K562 (cell line): ENCODE results near the gene FLOT2. TPM values are rescaled to one million over a fixed set of nuclear protein-coding genes. Genes with fewer than 3 reads are reported as not detected.

Experiments used
- ARID2 ChIP-seq: fragments of 450-650 bp; IDR thresholded peaks from 2 replicates; pipeline ENCODE4 v1.6.1; 2017; ENCODE audit warnings: antibody characterized with exemption, mild to moderate bottlenecking
- ARNT ChIP-seq, 2 experiments: fragments of 450-650 bp; IDR thresholded peaks; 2 replicates each; pipeline ENCODE4 v1.6.1; 2016; ENCODE audit warnings: mild to moderate bottlenecking in 1 of 2
- ASH1L ChIP-seq: fragments of 450-650 bp; IDR thresholded peaks from 2 replicates; pipeline ENCODE4 v1.6.1; 2018; ENCODE audit warnings: borderline replicate concordance, mild to moderate bottlenecking, low read depth; ENCODE audit not compliant: partially characterized antibody
- CSDE1 ChIP-seq, 2 experiments: fragments of 450-650 bp; IDR thresholded peaks; 2 replicates each; pipeline ENCODE4 v1.6.1; 2016; ENCODE audit warnings: mild to moderate bottlenecking in 1 of 2
- FOXK2 ChIP-seq, 2 experiments: fragments of 450-650 bp; IDR thresholded peaks in 1 of 2; conservative IDR thresholded peaks in 1 of 2; 2 replicates each; pipeline ENCODE4 v1.6.1; 2016; ENCODE audit warnings: low read depth in 2 of 2, mild to moderate bottlenecking in 1 of 2
- HLTF ChIP-seq: fragments of 450-650 bp; IDR thresholded peaks from 2 replicates; pipeline ENCODE4 v1.6.1; 2016
- LARP7 ChIP-seq: fragments of 450-650 bp; IDR thresholded peaks from 2 replicates; pipeline ENCODE4 v1.6.1; 2016
- MIER1 ChIP-seq: fragments of 450-650 bp; IDR thresholded peaks from 2 replicates; pipeline ENCODE4 v1.6.1; 2016; ENCODE audit warnings: antibody characterized with exemption, mild to moderate bottlenecking, low read depth
- MLLT1 ChIP-seq, 2 experiments: fragments of 450-650 bp; IDR thresholded peaks; 2 replicates each; pipeline ENCODE4 v1.6.1; 2016
- MTA1 ChIP-seq: fragments of 450-650 bp; IDR thresholded peaks from 2 replicates; pipeline ENCODE4 v1.6.1; 2017; ENCODE audit warnings: borderline replicate concordance
- OTX1 ChIP-seq: fragments of 450-650 bp; formaldehyde crosslinking; IDR thresholded peaks from 2 replicates; pipeline ENCODE4 v1.4.0; 2022; ENCODE audit warnings: mild to moderate bottlenecking
- PRMT5 ChIP-seq: sonication (generic); formaldehyde crosslinking; IDR thresholded peaks from 2 replicates; pipeline ENCODE4 v1.5.0; 2020; ENCODE audit warnings: missing genetic modification reagents
- PTRF ChIP-seq: fragments of 450-650 bp; IDR thresholded peaks from 2 replicates; pipeline ENCODE4 v1.6.1; 2016; ENCODE audit warnings: mild to moderate bottlenecking, missing genetic modification characterization, missing compliant biosample characterization
- SUPT5H ChIP-seq: fragments of 450-650 bp; IDR thresholded peaks from 2 replicates; pipeline ENCODE4 v1.6.1; 2016
- THRAP3 ChIP-seq: fragments of 450-650 bp; IDR thresholded peaks from 2 replicates; pipeline ENCODE4 v1.6.1; 2016; ENCODE audit warnings: mild to moderate bottlenecking, inconsistent platforms, borderline replicate concordance
- TRIM25 ChIP-seq: fragments of 450-650 bp; IDR thresholded peaks from 2 replicates; pipeline ENCODE4 v1.7.0; 2016; ENCODE audit warnings: borderline replicate concordance
- YBX1 ChIP-seq: fragments of 450-650 bp; IDR thresholded peaks from 2 replicates; pipeline ENCODE4 v1.7.1; 2016; ENCODE audit warnings: mild to moderate bottlenecking
- ZBTB2 ChIP-seq: fragments of 450-650 bp; IDR thresholded peaks from 2 replicates; pipeline ENCODE4 v1.6.1; 2016; ENCODE audit warnings: antibody characterized with exemption
- ZBTB26 ChIP-seq: fragments of 450-650 bp; formaldehyde crosslinking; IDR thresholded peaks from 2 replicates; pipeline ENCODE4 v1.4.0; 2022; ENCODE audit warnings: missing genetic modification characterization
- ZBTB5 ChIP-seq: fragments of 450-650 bp; IDR thresholded peaks from 2 replicates; pipeline ENCODE4 v1.6.1; 2017; ENCODE audit warnings: antibody characterized with exemption
- ZNF512 ChIP-seq: IDR thresholded peaks from 2 replicates; pipeline ENCODE4 v1.6.1; 2016; ENCODE audit warnings: missing genetic modification characterization, missing compliant biosample characterization
- polyA plus RNA-seq, 8 experiments: library from polyadenylated mRNA; depleted of rRNA in 4 of 8; stranded (reverse) in 5 of 8; unstranded in 3 of 8; fragments of >200 nt; fragmentation: Nextera tagmentation in 2 of 8; fragmentation: Illumina TruSeq in 1 of 8; extraction: Ambion mirVana in 2 of 8; extraction: Trizol in 1 of 8; gene quantifications; 2 replicates each; pipeline versions ENCODE4 v1.2.1 to v1.2.3, GENCODE V29; 2011 to 2014; ENCODE audit warnings: inconsistent platforms in 1 of 8, missing spikeins in 1 of 8
- total RNA-seq, 7 experiments: library from RNA; depleted of rRNA in 6 of 7; stranded (reverse); fragments of >200 nt in 6 of 7; fragmentation: Illumina TruSeq in 2 of 7; extraction: Trizol in 2 of 7; gene quantifications; 2 replicates each; pipeline versions ENCODE4 v1.2.1 to v1.2.3, GENCODE V29; 2011 to 2021; ENCODE audit warnings: low replicate concordance in 1 of 7

FLOT2 gene
- total and polyA plus RNA-seq, 9 of the 15 experiments (the other 6 are each of a cell fraction or from before 2014, with no cell fraction given): 17.5 to 138 (median 41.7) TPM

GRCh38 chr17:28903546-28903841 lies 6.0 kb upstream of the FLOT2 start (continued):
- TF ChIP-seq ZNF512 (tag) (peak; percentile 97), ZBTB26 (CRISPR knock-in tag) (peak; percentile 96), MTA1 (peak; percentile 68; the same call in 1 of the 2 replicates), ASH1L (peak; percentile 62), SUPT5H (0 out of 2 replicates have a peak, but pooled peaks have one; percentile 40), HLTF (peak; percentile 68; the same call in 1 of the 2 replicates), FOXK2 (conservative IDR thresholded peaks at IDR 0.05 in 1 of 2, IDR thresholded peaks at IDR 0.05 in 1 of 2; ENCODE audit: low read depth in 2 of 2) (peak in 1 of 2 experiments; percentile 12; a peak in 1 of 4 replicates), PRMT5 (CRISPR knock-in tag) (peak; percentile 8; the same call in 1 of the 2 replicates), YBX1 (peak; percentile 81), ARID2 (peak; percentile 20; the same call in 1 of the 2 replicates), TRIM25 (peak; percentile 68; the same call in 1 of the 2 replicates), MIER1 (0 out of 2 replicates have a peak, but pooled peaks have one; percentile 10), CSDE1 (IDR thresholded peaks at IDR 0.05) (0 out of 4 replicates have a peak, but pooled peaks of 1 of the 2 experiments have one; percentile 1), THRAP3 (peak; percentile 81), MLLT1 (IDR thresholded peaks at IDR 0.05) (0 out of 4 replicates have a peak, but pooled peaks have one; percentile 35 to 47), PTRF (peak; percentile 38; the same call in 1 of the 2 replicates), ZBTB5 (peak; percentile 47; the same call in 1 of the 2 replicates), ARNT (IDR thresholded peaks at IDR 0.05) (0 out of 4 replicates have a peak, but pooled peaks of 1 of the 2 experiments have one; percentile 56), LARP7 (0 out of 2 replicates have a peak, but pooled peaks have one; percentile 63), ZBTB2 (0 out of 2 replicates have a peak, but pooled peaks have one; percentile 10), OTX1 (CRISPR knock-in tag) (peak; percentile 79; the same call in 1 of the 2 replicates)
